GM23338 (cell line): ENCODE measurements around the gene EPS8L2. TPM values are rescaled to one million over a fixed set of nuclear protein-coding genes. Genes with fewer than 3 reads are reported as not detected.
"Not testable (repeated sequence)": the region's sequence is repeated elsewhere in the genome, so short reads cannot be mapped to it uniquely, and the experiment has no call there.

Experiments used
- ATAC-seq: fragments of 200-7000 bp; cut with Tn5 transposase; 3 replicates; pipeline ENCODE4 v1.9.1; 2020
- DNase-seq: peaks from one replicate; pipeline ENCODE4 v3.0.0-alpha.2; 2015; ENCODE audit warnings: low spot score
- H2AFZ ChIP-seq: fragments of 200-600 bp; sonication (generic); 2 replicates; pipeline ENCODE4 v1.8.0; 2016; ENCODE audit warnings: antibody characterized with exemption, mild to moderate bottlenecking, moderate library complexity
- H3F3A ChIP-seq: fragments of 200-600 bp; sonication (generic); replicated peaks from 2 replicates; pipeline ENCODE4 v1.8.0; 2017; ENCODE audit warnings: antibody characterized with exemption, mixed run types, low read depth
- H3K27ac ChIP-seq: fragments of 200-600 bp; sonication (generic); 2 replicates; pipeline ENCODE4 v1.6.1; 2016; ENCODE audit warnings: low read depth
- H3K27me3 ChIP-seq: fragments of 200-600 bp; sonication (generic); 2 replicates; pipeline ENCODE4 v1.8.0; 2016; ENCODE audit warnings: mild to moderate bottlenecking, mixed run types, moderate library complexity; ENCODE audit not compliant: insufficient read depth
- H3K36me3 ChIP-seq: fragments of 200-600 bp; sonication (generic); 2 replicates; pipeline ENCODE4 v1.8.0; 2016; ENCODE audit warnings: mild to moderate bottlenecking; ENCODE audit not compliant: insufficient read depth
- H3K4me1 ChIP-seq: fragments of 200-600 bp; sonication (generic); 2 replicates; pipeline ENCODE4 v1.8.0; 2016; ENCODE audit warnings: mild to moderate bottlenecking, moderate library complexity; ENCODE audit not compliant: insufficient read depth
- H3K4me2 ChIP-seq: fragments of 200-600 bp; sonication (generic); 2 replicates; pipeline ENCODE4 v1.7.1; 2017; ENCODE audit warnings: mixed run types
- H3K4me3 ChIP-seq: fragments of 200-600 bp; sonication (generic); 2 replicates; pipeline ENCODE4 v1.6.1; 2016; ENCODE audit warnings: mixed run types
- H3K79me2 ChIP-seq: fragments of 200-600 bp; sonication (generic); replicated peaks from 2 replicates; pipeline ENCODE4 v1.8.0; 2017; ENCODE audit warnings: mild to moderate bottlenecking; ENCODE audit not compliant: insufficient read depth
- H3K9me2 ChIP-seq: fragments of 200-600 bp; sonication (generic); 2 replicates; pipeline ENCODE4 v1.8.0; 2017; ENCODE audit not compliant: insufficient read depth
- H4K20me1 ChIP-seq: fragments of 200-600 bp; sonication (generic); replicated peaks from 2 replicates; pipeline ENCODE4 v1.8.0; 2017; ENCODE audit warnings: mild to moderate bottlenecking; ENCODE audit not compliant: insufficient read depth
- H3K27ac Mint-ChIP-seq: 2 replicates; pipeline ENCODE4 v1.8.0; 2020; ENCODE audit warnings: inconsistent platforms, mild to moderate bottlenecking, moderate library complexity, mixed read lengths
- H3K27me3 Mint-ChIP-seq: 3 replicates; pipeline ENCODE4 v1.8.0; 2022; ENCODE audit warnings: low read depth, mild to moderate bottlenecking, moderate library complexity, mixed read lengths, inconsistent platforms; ENCODE audit not compliant: insufficient read depth, poor library complexity
- H3K36me3 Mint-ChIP-seq: 3 replicates; pipeline ENCODE4 v1.8.0; 2021; ENCODE audit warnings: low read depth, mild to moderate bottlenecking, inconsistent platforms, moderate library complexity, mixed read lengths
- H3K4me1 Mint-ChIP-seq: 3 replicates; pipeline ENCODE4 v1.8.0; 2020; ENCODE audit warnings: mild to moderate bottlenecking, inconsistent platforms, mixed read lengths
- H3K4me3 Mint-ChIP-seq: 3 replicates; pipeline ENCODE4 v1.8.0; 2021; ENCODE audit warnings: moderate library complexity, mild to moderate bottlenecking, inconsistent platforms, mixed read lengths
- H3K9me3 Mint-ChIP-seq: 3 replicates; pipeline ENCODE4 v1.8.0; 2020; ENCODE audit warnings: moderate library complexity, mild to moderate bottlenecking, inconsistent platforms, mixed read lengths
- STAT1 ChIP-seq: IDR thresholded peaks from one replicate; pipeline ENCODE4 v1.6.1; 2016; ENCODE audit warnings: antibody characterized with exemption; ENCODE audit not compliant: unreplicated experiment
- ZNF114 ChIP-seq: fragments of 250-450 bp; sonication (Bioruptor Pico); IDR thresholded peaks from 2 replicates; pipeline ENCODE4 v1.5.0; 2020; ENCODE audit warnings: mild to moderate bottlenecking, moderate library complexity
- polyA plus RNA-seq: library from polyadenylated mRNA; unstranded; fragments of >200 nt; fragmentation: Nextera tagmentation; extraction: Ambion mirVana; gene quantifications from 2 replicates; pipeline ENCODE4 v1.2.1, GENCODE V29; 2016
- total RNA-seq: library from RNA; depleted of rRNA; stranded (reverse); fragments of >200 nt; shearing (Covaris generic); gene quantifications from 2 replicates; pipeline ENCODE4 v1.2.3, GENCODE V29; 2014
- TF ChIP-seq, protein P1 (sequence below): fragments of 250-450 bp; sonication (Bioruptor Pico); IDR thresholded peaks from 2 replicates; pipeline ENCODE4 v1.5.0; 2020; ENCODE audit warnings: mild to moderate bottlenecking, moderate library complexity
- TF ChIP-seq, protein P2 (sequence below), 2 experiments: fragments of 200-600 bp in 1 of 2; sonication (generic) in 1 of 2; conservative IDR thresholded peaks; 2 replicates each; pipeline versions ENCODE4 v1.5.1 to v1.6.1; 2016 to 2017; ENCODE audit warnings: antibody characterized with exemption in 2 of 2, low read depth in 2 of 2, mild to moderate bottlenecking in 2 of 2, moderate library complexity in 1 of 2

EPS8L2 gene
- total and polyA plus RNA-seq, 2 experiments from 2014 or later, result 38.7 to 59.4 TPM

DNA sequence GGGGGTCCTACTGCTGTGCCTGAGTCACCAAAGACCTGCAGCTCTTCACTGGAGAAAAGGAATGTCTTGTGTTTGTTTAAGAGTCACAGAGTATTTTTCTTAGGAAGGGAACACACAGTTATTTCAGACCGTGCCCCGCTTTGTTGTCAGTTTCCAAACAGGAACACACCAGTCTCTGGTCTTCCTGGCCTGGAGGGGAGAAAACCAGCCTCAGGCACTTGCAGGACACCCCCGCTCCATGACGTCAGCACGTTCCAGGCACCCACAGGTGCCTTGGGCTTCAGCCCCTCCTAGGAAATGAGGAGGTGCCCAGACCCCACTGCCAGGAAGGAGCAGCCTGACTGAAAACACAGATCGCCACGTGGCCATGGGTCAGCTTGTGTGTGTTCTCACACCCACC is 16.4 kb upstream of the EPS8L2 start (continued):
- TF ChIP-seq, protein P1, sequence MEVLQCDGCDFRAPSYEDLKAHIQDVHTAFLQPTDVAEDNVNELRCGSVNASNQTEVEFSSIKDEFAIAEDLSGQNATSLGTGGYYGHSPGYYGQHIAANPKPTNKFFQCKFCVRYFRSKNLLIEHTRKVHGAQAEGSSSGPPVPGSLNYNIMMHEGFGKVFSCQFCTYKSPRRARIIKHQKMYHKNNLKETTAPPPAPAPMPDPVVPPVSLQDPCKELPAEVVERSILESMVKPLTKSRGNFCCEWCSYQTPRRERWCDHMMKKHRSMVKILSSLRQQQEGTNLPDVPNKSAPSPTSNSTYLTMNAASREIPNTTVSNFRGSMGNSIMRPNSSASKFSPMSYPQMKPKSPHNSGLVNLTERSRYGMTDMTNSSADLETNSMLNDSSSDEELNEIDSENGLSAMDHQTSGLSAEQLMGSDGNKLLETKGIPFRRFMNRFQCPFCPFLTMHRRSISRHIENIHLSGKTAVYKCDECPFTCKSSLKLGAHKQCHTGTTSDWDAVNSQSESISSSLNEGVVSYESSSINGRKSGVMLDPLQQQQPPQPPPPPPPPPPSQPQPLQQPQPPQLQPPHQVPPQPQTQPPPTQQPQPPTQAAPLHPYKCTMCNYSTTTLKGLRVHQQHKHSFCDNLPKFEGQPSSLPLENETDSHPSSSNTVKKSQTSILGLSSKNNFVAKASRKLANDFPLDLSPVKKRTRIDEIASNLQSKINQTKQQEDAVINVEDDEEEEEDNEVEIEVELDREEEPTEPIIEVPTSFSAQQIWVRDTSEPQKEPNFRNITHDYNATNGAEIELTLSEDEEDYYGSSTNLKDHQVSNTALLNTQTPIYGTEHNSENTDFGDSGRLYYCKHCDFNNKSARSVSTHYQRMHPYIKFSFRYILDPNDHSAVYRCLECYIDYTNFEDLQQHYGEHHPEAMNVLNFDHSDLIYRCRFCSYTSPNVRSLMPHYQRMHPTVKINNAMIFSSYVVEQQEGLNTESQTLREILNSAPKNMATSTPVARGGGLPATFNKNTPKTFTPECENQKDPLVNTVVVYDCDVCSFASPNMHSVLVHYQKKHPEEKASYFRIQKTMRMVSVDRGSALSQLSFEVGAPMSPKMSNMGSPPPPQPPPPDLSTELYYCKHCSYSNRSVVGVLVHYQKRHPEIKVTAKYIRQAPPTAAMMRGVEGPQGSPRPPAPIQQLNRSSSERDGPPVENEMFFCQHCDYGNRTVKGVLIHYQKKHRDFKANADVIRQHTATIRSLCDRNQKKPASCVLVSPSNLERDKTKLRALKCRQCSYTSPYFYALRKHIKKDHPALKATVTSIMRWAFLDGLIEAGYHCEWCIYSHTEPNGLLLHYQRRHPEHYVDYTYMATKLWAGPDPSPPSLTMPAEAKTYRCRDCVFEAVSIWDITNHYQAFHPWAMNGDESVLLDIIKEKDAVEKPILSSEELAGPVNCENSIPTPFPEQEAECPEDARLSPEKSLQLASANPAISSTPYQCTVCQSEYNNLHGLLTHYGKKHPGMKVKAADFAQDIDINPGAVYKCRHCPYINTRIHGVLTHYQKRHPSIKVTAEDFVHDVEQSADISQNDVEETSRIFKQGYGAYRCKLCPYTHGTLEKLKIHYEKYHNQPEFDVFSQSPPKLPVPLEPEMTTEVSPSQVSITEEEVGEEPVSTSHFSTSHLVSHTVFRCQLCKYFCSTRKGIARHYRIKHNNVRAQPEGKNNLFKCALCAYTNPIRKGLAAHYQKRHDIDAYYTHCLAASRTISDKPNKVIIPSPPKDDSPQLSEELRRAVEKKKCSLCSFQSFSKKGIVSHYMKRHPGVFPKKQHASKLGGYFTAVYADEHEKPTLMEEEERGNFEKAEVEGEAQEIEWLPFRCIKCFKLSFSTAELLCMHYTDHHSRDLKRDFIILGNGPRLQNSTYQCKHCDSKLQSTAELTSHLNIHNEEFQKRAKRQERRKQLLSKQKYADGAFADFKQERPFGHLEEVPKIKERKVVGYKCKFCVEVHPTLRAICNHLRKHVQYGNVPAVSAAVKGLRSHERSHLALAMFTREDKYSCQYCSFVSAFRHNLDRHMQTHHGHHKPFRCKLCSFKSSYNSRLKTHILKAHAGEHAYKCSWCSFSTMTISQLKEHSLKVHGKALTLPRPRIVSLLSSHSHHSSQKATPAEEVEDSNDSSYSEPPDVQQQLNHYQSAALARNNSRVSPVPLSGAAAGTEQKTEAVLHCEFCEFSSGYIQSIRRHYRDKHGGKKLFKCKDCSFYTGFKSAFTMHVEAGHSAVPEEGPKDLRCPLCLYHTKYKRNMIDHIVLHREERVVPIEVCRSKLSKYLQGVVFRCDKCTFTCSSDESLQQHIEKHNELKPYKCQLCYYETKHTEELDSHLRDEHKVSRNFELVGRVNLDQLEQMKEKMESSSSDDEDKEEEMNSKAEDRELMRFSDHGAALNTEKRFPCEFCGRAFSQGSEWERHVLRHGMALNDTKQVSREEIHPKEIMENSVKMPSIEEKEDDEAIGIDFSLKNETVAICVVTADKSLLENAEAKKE (CRISPR knock-in tag), result no peak
- no peak for TF ChIP-seq STAT1
- TF ChIP-seq, protein P2, sequence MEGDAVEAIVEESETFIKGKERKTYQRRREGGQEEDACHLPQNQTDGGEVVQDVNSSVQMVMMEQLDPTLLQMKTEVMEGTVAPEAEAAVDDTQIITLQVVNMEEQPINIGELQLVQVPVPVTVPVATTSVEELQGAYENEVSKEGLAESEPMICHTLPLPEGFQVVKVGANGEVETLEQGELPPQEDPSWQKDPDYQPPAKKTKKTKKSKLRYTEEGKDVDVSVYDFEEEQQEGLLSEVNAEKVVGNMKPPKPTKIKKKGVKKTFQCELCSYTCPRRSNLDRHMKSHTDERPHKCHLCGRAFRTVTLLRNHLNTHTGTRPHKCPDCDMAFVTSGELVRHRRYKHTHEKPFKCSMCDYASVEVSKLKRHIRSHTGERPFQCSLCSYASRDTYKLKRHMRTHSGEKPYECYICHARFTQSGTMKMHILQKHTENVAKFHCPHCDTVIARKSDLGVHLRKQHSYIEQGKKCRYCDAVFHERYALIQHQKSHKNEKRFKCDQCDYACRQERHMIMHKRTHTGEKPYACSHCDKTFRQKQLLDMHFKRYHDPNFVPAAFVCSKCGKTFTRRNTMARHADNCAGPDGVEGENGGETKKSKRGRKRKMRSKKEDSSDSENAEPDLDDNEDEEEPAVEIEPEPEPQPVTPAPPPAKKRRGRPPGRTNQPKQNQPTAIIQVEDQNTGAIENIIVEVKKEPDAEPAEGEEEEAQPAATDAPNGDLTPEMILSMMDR (conservative IDR thresholded peaks at IDR 0.05; ENCODE audit: low read depth in 2 of 2), result no peak
- TF ChIP-seq ZNF114, result no peak

DNA sequence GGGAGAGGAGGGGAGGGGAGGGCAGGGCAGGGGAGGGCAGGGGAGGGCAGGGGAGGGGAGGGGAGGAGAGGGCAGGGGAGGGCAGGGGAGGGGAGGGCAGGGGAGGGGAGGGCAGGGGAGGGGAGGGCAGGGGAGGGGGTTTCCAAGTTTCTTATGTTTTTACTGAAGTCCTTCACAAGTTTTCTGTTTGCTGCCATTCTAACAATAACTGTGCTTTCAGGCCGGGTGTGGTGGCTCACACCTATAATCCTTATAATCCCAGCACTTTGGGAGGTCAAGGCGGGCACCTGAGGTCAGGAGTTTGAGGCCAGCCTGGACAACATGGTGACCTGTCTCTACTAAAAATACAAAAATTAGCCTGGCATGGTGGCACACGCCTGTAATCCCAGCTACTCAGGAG is 15.8 kb upstream of the EPS8L2 start:
- H4K20me1 ChIP-seq, H3K9me3 Mint-ChIP-seq, H3K9me2 ChIP-seq, H3K27ac Mint-ChIP-seq, H3K4me1 ChIP-seq, H3K27ac ChIP-seq, H3K4me3 ChIP-seq, H3K27me3 ChIP-seq, H3K4me3 Mint-ChIP-seq, H3K36me3 ChIP-seq, DNase-seq, H2AFZ ChIP-seq, ATAC-seq, H3K4me2 ChIP-seq: not testable (repeated sequence)
- peaks cover 15% of the 10 kb centered on the region for H3K27me3 Mint-ChIP-seq
- H3K79me2 ChIP-seq, result peaks cover 43% of the 10 kb centered on the region
- peaks cover 16% of the 10 kb centered on the region for H3F3A ChIP-seq
- peaks cover 53% of the 10 kb centered on the region for H3K36me3 Mint-ChIP-seq
- peaks cover 21% of the 10 kb centered on the region for H3K4me1 Mint-ChIP-seq
